ENCODE results near the gene USP32. TPM values are rescaled to one million over a fixed set of nuclear protein-coding genes. Genes with fewer than 3 reads are reported as not detected.

The USP32 gene
- total and polyA plus RNA-seq, 2 of the 8 experiments (the other 6 are each of a cell fraction or from before 2014, with no cell fraction given), result 29.6 to 112 TPM

- no peak overlapping the region for H3K14ac ChIP-seq (ENCODE audit: insufficient read length)
- no peaks in the 10 kb centered on the region for H3K23me2 ChIP-seq (ENCODE audit: low read depth, low read length)
- no peak overlapping the region for H2AFZ ChIP-seq (ENCODE audit: low read length)
- no peak overlapping the region for H2BK5ac ChIP-seq (ENCODE audit: low read depth, low read length)
- no peak overlapping the region for H3K18ac ChIP-seq (ENCODE audit: extremely low read depth, low read length)
- no peak overlapping the region for H3K27ac ChIP-seq (ENCODE audit: low read depth, low read length)
- H2AK5ac ChIP-seq (ENCODE audit: low read depth, low read length), result no peak overlapping the region
- H2BK120ac ChIP-seq (replicated peaks; ENCODE audit: low read depth, low read length), result no peak overlapping the region
- no peak for FAIRE-seq
- H3K9ac ChIP-seq (replicated peaks in 1 of 4; ENCODE audit: extremely low read depth in 1 of 4, low read depth in 3 of 4, low read length in 3 of 4), result no peak overlapping the region
- no peak overlapping the region for H3K4ac ChIP-seq (replicated peaks; ENCODE audit: insufficient read length, low read depth, low read length)
- no peak overlapping the region for H4K91ac ChIP-seq (replicated peaks; ENCODE audit: insufficient read length, low read length)
- H4K20me1 ChIP-seq (replicated peaks in 1 of 2; ENCODE audit: control insufficient read depth in 1 of 2, insufficient read depth in 2 of 2, low read length in 2 of 2), result no peaks in the 10 kb centered on the region
- CTCF ChIA-PET (ENCODE audit: partially characterized antibody), result interaction anchor here (0.6 to 2.7 kb wide), 5 partner anchors 10 to 282 kb away, joined by 3 to 7 read pairs (median 3); partner anchors contain the start of gene APPBP2
- TF ChIP-seq TCF12 (IDR thresholded peaks at IDR 0.05; ENCODE audit: low read depth, low read length) (no peak), SIRT6 (IDR thresholded peaks at IDR 0.05; ENCODE audit: low read length) (no peak), POLR2A (IDR thresholded peaks at IDR 0.05; ENCODE audit: control extremely low read depth in 1 of 2, low read depth in 2 of 2, low read length in 2 of 2) (no peak), BRCA1 (IDR thresholded peaks at IDR 0.05; ENCODE audit: low read depth, low read length) (no peak), SIX5 (IDR thresholded peaks at IDR 0.05; ENCODE audit: low read depth, low read length) (no peak), HDAC6 (IDR thresholded peaks at IDR 0.05; ENCODE audit: low read depth, low read length) (no peak), SP4 (IDR thresholded peaks at IDR 0.05; ENCODE audit: low read length) (no peak), NRF1 (IDR thresholded peaks at IDR 0.05; ENCODE audit: low read depth, low read length) (no peak), SRF (IDR thresholded peaks at IDR 0.05; ENCODE audit: low read depth, low read length) (no peak), TAF7 (optimal IDR thresholded peaks at IDR 0.05; ENCODE audit: borderline replicate concordance, low read depth, low read length) (no peak), RNF2 (IDR thresholded peaks at IDR 0.05; ENCODE audit: borderline replicate concordance, low read depth, low read length, missing control alignments, poor library complexity, severe bottlenecking) (no peak), BACH1 (IDR thresholded peaks at IDR 0.05; ENCODE audit: low read length) (no peak)
- H4K5ac ChIP-seq (ENCODE audit: insufficient read length, low read depth, low read length), result no peak overlapping the region
- no peak overlapping the region for H3K4me3 ChIP-seq (ENCODE audit: extremely low read depth in 1 of 4, insufficient read depth in 2 of 4, low read depth in 3 of 4, low read length in 4 of 4)
- H3K36me3 ChIP-seq (ENCODE audit: control insufficient read depth in 2 of 4, insufficient read depth in 4 of 4, low read length in 3 of 4), result peaks cover 0 to 11% (median 6%) of the 10 kb centered on the region in 4 experiments; a peak in 4 of 8 replicates
- POLR2A ChIA-PET (ENCODE audit: partially characterized antibody), result no interaction called here
- 89% methylated on average over 8 of the region's 8 CpGs; no CpG with 5 or more reads in 1 of the 2 experiments for WGBS, 2 experiments (ENCODE audit: extremely low coverage in 1 of 2, insufficient coverage in 1 of 2, insufficient read length in 1 of 2, insufficient replicate concordance in 2 of 2, low coverage in 1 of 2, low lambda C conversion rate in 2 of 2, missing lambda C conversion rate in 1 of 2)
- H2BK12ac ChIP-seq (ENCODE audit: low read depth, low read length), result no peak overlapping the region
- H2BK20ac ChIP-seq (ENCODE audit: low read length), result no peak overlapping the region
- no peak for DNase-seq (ENCODE audit: low read depth in 1 of 2, low spot score in 2 of 2)
- no peaks in the 10 kb centered on the region for H3K79me2 ChIP-seq (ENCODE audit: control insufficient read depth in 1 of 2, insufficient read depth in 2 of 2, low read length in 2 of 2)
- H3K56ac ChIP-seq (replicated peaks; ENCODE audit: insufficient read length, low read depth, low read length), result no peak overlapping the region
- H3K4me2 ChIP-seq (ENCODE audit: insufficient read depth in 1 of 2, low read depth in 2 of 2, low read length in 2 of 2), result no peak overlapping the region
- no peaks in the 10 kb centered on the region for H3K9me3 ChIP-seq (ENCODE audit: insufficient read depth in 2 of 2, low read depth in 1 of 2, low read length in 1 of 2)
- no peak overlapping the region for H4K8ac ChIP-seq (ENCODE audit: extremely low read depth, insufficient read depth, low read length)
- no peaks in the 10 kb centered on the region for H3K79me1 ChIP-seq (ENCODE audit: low read depth, low read length)
- no peak overlapping the region for H3K23ac ChIP-seq (ENCODE audit: insufficient read length)
- H2BK15ac ChIP-seq (ENCODE audit: low read length), result no peak overlapping the region
- no peaks in the 10 kb centered on the region for H3K27me3 ChIP-seq (replicated peaks in 1 of 4; ENCODE audit: control insufficient read depth in 3 of 4, extremely low read depth in 1 of 4, insufficient read depth in 3 of 4, low read length in 3 of 4)
- H3K4me1 ChIP-seq (replicated peaks in 1 of 4; ENCODE audit: control insufficient read depth in 3 of 4, insufficient read depth in 4 of 4, low read length in 3 of 4), result no peaks in the 10 kb centered on the region
These were observed 147.3 kb downstream of the USP32 start for GRCh38 chr17:60244656-60245055.
